Heart left ventricle (tissue), 13 donors: ENCODE results near the gene MUC4.

Experiments
- POLR2A ChIP-seq, 2 donors: fragments of 450-650 bp; IDR thresholded peaks; one replicate each; pipeline ENCODE4 v1.6.1; 2017; ENCODE audit warnings: antibody characterized with exemption in 2 of 2, mild to moderate bottlenecking in 2 of 2, moderate library complexity in 2 of 2
- TF ChIP-seq, protein P1 (sequence below), 12 donors: fragments of 200-600 bp; sonication (generic) in 4 of 12; IDR thresholded peaks; one replicate each; pipeline versions ENCODE4 v1.5.0 to v1.8.0; 2018 to 2022; ENCODE audit warnings: antibody characterized with exemption in 12 of 12, mild to moderate bottlenecking in 5 of 12
- donor health status: ischemic (EF 13 %, LVEDD 7.1; RV severe dilation, severe dysfunction).
- donor health status: DM: no; HTN: yes; CAD: no.
- donor health status: DM: no; HTN: no; CAD: no.
- donor health status: ischemic (EF 25% LVEDD 6.9; RV normal size, moderate dysfunction).
- donor health status: ischemic (EF 25% LVEDD 5.7; RV mildly dilated, moderate dysfunction).
- donor health status: ischemic (EF 35%, LVEDD 5.7; RV mildly dilated, moderate dysfunction).
- donor health status: nonischemic (EF 11% LVEDD 7.7; RV severe dilation, severe dysfunction).
- donor health status: DM: yes; HTN: yes; CAD: no.
- donor health status: PGD.
- donor health status: ischemic (EF 29% LVEDD 5.4; RV normal size, mild dysfunction).
- donor health status: nonischemic (EF 23%, LVEDD 6.1; RV moderate dilation, normal function).

DNA sequence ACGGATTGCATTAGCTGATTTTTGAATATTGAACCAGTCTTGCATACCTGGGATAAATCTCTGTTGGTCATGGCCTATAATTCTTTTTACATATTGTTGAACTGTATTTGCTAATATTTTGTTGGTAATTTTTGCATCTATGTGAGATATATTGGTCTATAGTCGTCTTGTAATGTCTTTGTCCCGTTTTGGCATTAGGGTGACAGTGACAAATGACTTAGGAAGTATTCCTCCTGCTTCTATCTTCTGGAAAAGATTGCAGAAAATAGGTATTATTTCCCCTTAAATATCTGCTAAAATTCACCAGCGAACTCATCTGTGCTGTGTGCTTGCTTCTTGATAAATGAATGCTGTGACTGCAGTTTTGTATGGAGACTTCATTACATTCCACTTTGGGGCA lies 67.3 kb downstream of the MUC4 start:
- TF ChIP-seq, protein P1, sequence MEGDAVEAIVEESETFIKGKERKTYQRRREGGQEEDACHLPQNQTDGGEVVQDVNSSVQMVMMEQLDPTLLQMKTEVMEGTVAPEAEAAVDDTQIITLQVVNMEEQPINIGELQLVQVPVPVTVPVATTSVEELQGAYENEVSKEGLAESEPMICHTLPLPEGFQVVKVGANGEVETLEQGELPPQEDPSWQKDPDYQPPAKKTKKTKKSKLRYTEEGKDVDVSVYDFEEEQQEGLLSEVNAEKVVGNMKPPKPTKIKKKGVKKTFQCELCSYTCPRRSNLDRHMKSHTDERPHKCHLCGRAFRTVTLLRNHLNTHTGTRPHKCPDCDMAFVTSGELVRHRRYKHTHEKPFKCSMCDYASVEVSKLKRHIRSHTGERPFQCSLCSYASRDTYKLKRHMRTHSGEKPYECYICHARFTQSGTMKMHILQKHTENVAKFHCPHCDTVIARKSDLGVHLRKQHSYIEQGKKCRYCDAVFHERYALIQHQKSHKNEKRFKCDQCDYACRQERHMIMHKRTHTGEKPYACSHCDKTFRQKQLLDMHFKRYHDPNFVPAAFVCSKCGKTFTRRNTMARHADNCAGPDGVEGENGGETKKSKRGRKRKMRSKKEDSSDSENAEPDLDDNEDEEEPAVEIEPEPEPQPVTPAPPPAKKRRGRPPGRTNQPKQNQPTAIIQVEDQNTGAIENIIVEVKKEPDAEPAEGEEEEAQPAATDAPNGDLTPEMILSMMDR (IDR thresholded peaks at IDR 0.05), result no peak
- no peak for TF ChIP-seq POLR2A (IDR thresholded peaks at IDR 0.05)
